SU-DHL-6 (cell line): ENCODE measurements around the gene F2.

Source experiments
- H2AFZ ChIP-seq: fragments of 200-600 bp; sonication (generic); 2 replicates; pipeline ENCODE4 v1.6.1; 2014; ENCODE audit warnings: low read depth, mild to moderate bottlenecking, moderate library complexity, mixed read lengths, antibody characterized with exemption, low read length; ENCODE audit not compliant: severe bottlenecking
- H3F3A ChIP-seq: fragments of 200-600 bp; shearing (Covaris generic); 2 replicates; pipeline ENCODE4 v1.6.0; 2016; ENCODE audit warnings: antibody characterized with exemption, mild to moderate bottlenecking; ENCODE audit not compliant: insufficient read depth
- H3K27ac ChIP-seq: fragments of 200-600 bp; sonication (generic); 2 replicates; pipeline ENCODE4 v1.5.1; 2016; ENCODE audit warnings: low read depth, mild to moderate bottlenecking, low read length, moderate library complexity, mixed read lengths
- H3K27me3 ChIP-seq: fragments of 200-600 bp; sonication (generic), shearing (Covaris generic); 2 replicates; pipeline ENCODE4 v1.6.0; 2014; ENCODE audit warnings: mild to moderate bottlenecking, low read length
- H3K36me3 ChIP-seq: fragments of 200-600 bp; sonication (generic); 2 replicates; pipeline ENCODE4 v1.6.1; 2014; ENCODE audit warnings: mild to moderate bottlenecking, low read length, mixed read lengths
- H3K4me2 ChIP-seq: fragments of 300-600, 200-600 bp; shearing (Covaris generic), sonication (generic); 2 replicates; pipeline ENCODE4 v1.6.0; 2014; ENCODE audit warnings: low read length, low read depth, mild to moderate bottlenecking; ENCODE audit not compliant: poor library complexity, severe bottlenecking
- H3K4me3 ChIP-seq: fragments of 200-600 bp; sonication (generic); 2 replicates; pipeline ENCODE4 v1.5.1; 2014; ENCODE audit warnings: antibody characterized with exemption, low read length, mild to moderate bottlenecking, mixed read lengths; ENCODE audit not compliant: insufficient read depth, poor library complexity, severe bottlenecking
- H3K79me2 ChIP-seq: fragments of 200-600 bp; sonication (generic); 2 replicates; pipeline ENCODE4 v1.6.1; 2014; ENCODE audit warnings: mild to moderate bottlenecking, low read length, moderate library complexity; ENCODE audit not compliant: insufficient read depth
- H3K9ac ChIP-seq: fragments of 200-600 bp; sonication (generic); 2 replicates; pipeline ENCODE4 v1.7.0; 2014; ENCODE audit warnings: mild to moderate bottlenecking, low read length
- H3K9me2 ChIP-seq: fragments of 200-600 bp; sonication (generic); replicated peaks from 2 replicates; pipeline ENCODE4 v1.6.1; 2014; ENCODE audit warnings: low read length; ENCODE audit not compliant: insufficient read depth
- H3K9me3 ChIP-seq: fragments of 200-600 bp; sonication (generic); 2 replicates; pipeline ENCODE4 v1.6.1; 2014; ENCODE audit warnings: low read length, mixed read lengths; ENCODE audit not compliant: insufficient read depth
- H4K20me1 ChIP-seq: fragments of 200-600 bp; sonication (generic); 2 replicates; pipeline ENCODE4 v1.6.1; 2014; ENCODE audit warnings: low read depth, mild to moderate bottlenecking, antibody characterized with exemption, low read length, moderate library complexity, mixed read lengths
- EZH2phosphoT487 ChIP-seq: fragments of 200-600 bp; sonication (generic), shearing (Covaris generic); conservative IDR thresholded peaks from 2 replicates; pipeline ENCODE4 v1.6.1; 2018; ENCODE audit warnings: mild to moderate bottlenecking, antibody characterized with exemption, low read length, moderate library complexity, mixed read lengths
- TF ChIP-seq, protein P1 (sequence below): fragments of 200-600 bp; sonication (generic); IDR thresholded peaks from one replicate; pipeline ENCODE4 v1.5.1; 2017; ENCODE audit warnings: antibody characterized with exemption, mild to moderate bottlenecking, low read length, moderate library complexity; ENCODE audit not compliant: insufficient read depth, poor library complexity, severe bottlenecking

Gene F2

DNA sequence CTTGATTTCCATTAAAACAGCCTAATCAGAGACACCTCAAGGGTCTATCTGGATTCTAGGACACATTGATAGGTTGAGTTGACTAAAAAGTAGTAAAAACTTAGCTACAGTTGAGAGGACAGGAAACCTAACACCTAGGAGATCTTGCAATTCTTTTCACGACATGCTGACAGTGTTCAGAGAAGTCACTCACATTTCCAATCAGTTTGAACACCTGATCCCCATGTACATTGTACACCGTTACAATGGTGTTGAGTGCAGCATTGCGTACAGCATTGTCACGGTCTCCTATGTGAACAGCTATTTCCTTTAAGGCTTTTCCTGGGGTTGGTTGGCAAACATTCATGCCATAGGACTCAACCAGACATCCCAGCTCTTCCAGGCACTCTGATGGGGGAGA is 42.8 kb downstream of the F2 start:
- peaks cover 66% of the 10 kb centered on the region for H3K36me3 ChIP-seq
- H3K9me3 ChIP-seq: no peaks in the 10 kb centered on the region

DNA sequence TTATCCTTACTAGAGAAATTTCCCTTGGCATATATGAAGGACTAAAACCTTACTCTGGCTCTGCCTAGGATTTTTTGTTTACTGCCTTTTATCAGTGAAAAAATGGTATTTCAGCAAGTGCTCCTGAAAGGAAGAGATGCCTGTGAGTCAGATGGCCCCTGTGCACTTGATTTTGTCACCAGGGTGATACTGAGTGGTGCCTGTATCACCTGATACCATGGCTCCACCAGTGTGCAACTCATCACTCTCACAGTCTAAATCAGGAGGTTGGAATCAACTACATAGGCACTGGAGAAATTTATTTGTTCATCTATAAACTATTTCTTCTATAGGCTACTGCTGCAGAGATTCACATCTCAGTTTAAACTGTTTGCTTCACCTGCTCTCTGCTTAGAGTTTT is 43.2 kb downstream of the F2 start:
- H3K79me2 ChIP-seq: no peaks in the 10 kb centered on the region
- H3K36me3 ChIP-seq: peaks cover 68% of the 10 kb centered on the region
- no peaks in the 10 kb centered on the region for H3K9me3 ChIP-seq
- TF ChIP-seq, protein P1, sequence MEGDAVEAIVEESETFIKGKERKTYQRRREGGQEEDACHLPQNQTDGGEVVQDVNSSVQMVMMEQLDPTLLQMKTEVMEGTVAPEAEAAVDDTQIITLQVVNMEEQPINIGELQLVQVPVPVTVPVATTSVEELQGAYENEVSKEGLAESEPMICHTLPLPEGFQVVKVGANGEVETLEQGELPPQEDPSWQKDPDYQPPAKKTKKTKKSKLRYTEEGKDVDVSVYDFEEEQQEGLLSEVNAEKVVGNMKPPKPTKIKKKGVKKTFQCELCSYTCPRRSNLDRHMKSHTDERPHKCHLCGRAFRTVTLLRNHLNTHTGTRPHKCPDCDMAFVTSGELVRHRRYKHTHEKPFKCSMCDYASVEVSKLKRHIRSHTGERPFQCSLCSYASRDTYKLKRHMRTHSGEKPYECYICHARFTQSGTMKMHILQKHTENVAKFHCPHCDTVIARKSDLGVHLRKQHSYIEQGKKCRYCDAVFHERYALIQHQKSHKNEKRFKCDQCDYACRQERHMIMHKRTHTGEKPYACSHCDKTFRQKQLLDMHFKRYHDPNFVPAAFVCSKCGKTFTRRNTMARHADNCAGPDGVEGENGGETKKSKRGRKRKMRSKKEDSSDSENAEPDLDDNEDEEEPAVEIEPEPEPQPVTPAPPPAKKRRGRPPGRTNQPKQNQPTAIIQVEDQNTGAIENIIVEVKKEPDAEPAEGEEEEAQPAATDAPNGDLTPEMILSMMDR: no peak
- TF ChIP-seq EZH2phosphoT487: no peak
- H3K27ac ChIP-seq: no peak overlapping the region
- no peak overlapping the region for H3K9ac ChIP-seq
- no peak overlapping the region for H3K4me3 ChIP-seq
- no peaks in the 10 kb centered on the region for H4K20me1 ChIP-seq
- no peaks in the 10 kb centered on the region for H3K9me2 ChIP-seq
- H2AFZ ChIP-seq: no peak overlapping the region
- no peaks in the 10 kb centered on the region for H3F3A ChIP-seq
- no peak overlapping the region for H3K4me2 ChIP-seq
- H3K27me3 ChIP-seq: no peaks in the 10 kb centered on the region

More for the DNA sequence above, 42.8 kb downstream of the F2 start:
- no peak overlapping the region for H3K9ac ChIP-seq
- no peak for TF ChIP-seq EZH2phosphoT487
- TF ChIP-seq, protein P1: no peak
- no peaks in the 10 kb centered on the region for H4K20me1 ChIP-seq
- H3K79me2 ChIP-seq: no peaks in the 10 kb centered on the region
- no peaks in the 10 kb centered on the region for H3F3A ChIP-seq
- no peaks in the 10 kb centered on the region for H3K9me2 ChIP-seq
- no peak overlapping the region for H3K4me3 ChIP-seq
- no peak overlapping the region for H3K4me2 ChIP-seq
- H3K27ac ChIP-seq: no peak overlapping the region
- no peaks in the 10 kb centered on the region for H3K27me3 ChIP-seq
- no peak overlapping the region for H2AFZ ChIP-seq

DNA sequence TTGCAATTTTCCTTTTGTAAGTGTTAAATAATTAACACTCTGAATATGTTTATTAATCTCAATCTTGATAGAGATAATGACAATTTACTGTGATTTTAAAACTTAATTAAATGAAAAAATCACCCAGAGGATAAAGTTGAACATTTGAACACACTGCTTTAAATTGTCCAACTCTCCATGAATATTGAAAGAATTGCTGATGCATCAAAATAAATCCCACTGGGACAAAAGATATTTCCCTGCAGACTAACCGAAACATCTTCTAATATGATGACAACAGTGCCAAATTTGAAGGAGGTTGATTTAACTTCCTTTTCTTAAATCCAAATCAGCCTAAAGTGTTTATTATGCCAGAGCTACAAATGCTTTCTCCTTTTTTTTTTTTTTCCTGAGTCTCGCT is 47.6 kb downstream of the F2 start:
- TF ChIP-seq EZH2phosphoT487: no peak
- TF ChIP-seq, protein P1: no peak
- H3K79me2 ChIP-seq: no peaks in the 10 kb centered on the region

More for the DNA sequence above, 47.6 kb downstream of the F2 start:
- Histone ChIP-seq H3K27me3 (no peaks in the 10 kb centered on the region), H3K27ac (no peak overlapping the region), H3K9me3 (no peaks in the 10 kb centered on the region), H3K4me3 (no peak overlapping the region), H3F3A (no peaks in the 10 kb centered on the region), H4K20me1 (no peaks in the 10 kb centered on the region), H3K9ac (no peak overlapping the region), H2AFZ (no peak overlapping the region), H3K9me2 (no peaks in the 10 kb centered on the region), H3K4me2 (no peak overlapping the region), H3K36me3 (peaks cover 66% of the 10 kb centered on the region; the same call in 1 of the 2 replicates)
